ENCODE results near the gene TMCO4. TPM values are rescaled to one million over a fixed set of nuclear protein-coding genes. Genes with fewer than 3 reads are reported as not detected.

TMCO4 gene
- total and polyA plus RNA-seq, 10 of the 15 experiments (the other 5 are each of a cell fraction or from before 2014, with no cell fraction given) = 2.4 to 20.8 (median 13.0) TPM

- no peak for TF ChIP-seq RELB (IDR thresholded peaks at IDR 0.05; ENCODE audit: low read depth)
- no peak for TF ChIP-seq HDAC6 (IDR thresholded peaks at IDR 0.05; ENCODE audit: unreplicated experiment)
Observed at GRCh38 chr1:19658186-19658585, 141.5 kb downstream of the TMCO4 start (continued).

GRCh38 chr1:19657511-19657910 lies 142.2 kb downstream of the TMCO4 start:
- Histone ChIP-seq H3K9ac (ENCODE audit: control insufficient read depth, insufficient read depth, low read length) (no peak overlapping the region), H3K4me3 (no peak overlapping the region), H3K9me3 (replicated peaks; ENCODE audit: control insufficient read depth, insufficient read depth, low read length) (no peaks in the 10 kb centered on the region), H3K79me2 (ENCODE audit: control insufficient read depth, insufficient read depth, low read length) (no peaks in the 10 kb centered on the region), H3K4me2 (ENCODE audit: control insufficient read depth, insufficient read depth) (no peak overlapping the region), H3K27me3 (replicated peaks in 1 of 2; ENCODE audit: control insufficient read depth in 2 of 2, insufficient read depth in 2 of 2, low read length in 1 of 2) (no peaks in the 10 kb centered on the region; a peak in 1 of 4 replicates), H2AFZ (ENCODE audit: control insufficient read depth, low read depth, low read length) (no peak overlapping the region), H3K36me3 (ENCODE audit: control insufficient read depth in 2 of 2, insufficient read depth in 2 of 2, low read length in 1 of 2) (no peaks in the 10 kb centered on the region), H3K4me1 (ENCODE audit: control insufficient read depth, insufficient read depth, low read length) (no peaks in the 10 kb centered on the region), H3K27ac (ENCODE audit: control insufficient read depth, insufficient read depth) (no peak overlapping the region), H4K20me1 (ENCODE audit: control insufficient read depth, insufficient read depth) (no peaks in the 10 kb centered on the region)
- ChIA-PET POLR2A (no interaction called here), SMC1A (ENCODE audit: uncharacterized antibody, unreplicated experiment) (no interaction called here), CTCF (interaction anchor here (1.3 kb wide), 1 partner anchor 47 kb away, joined by 3 read pairs; no protein-coding TSS in a partner anchor), RAD21 (ENCODE audit: unreplicated experiment) (interaction anchor here (1.1 kb wide), 1 partner anchor 47 kb away, joined by 3 read pairs; no protein-coding TSS in a partner anchor)
- DNase-seq (ENCODE audit: low read depth, low spot score) (no peak), FAIRE-seq (no peak), ATAC-seq (no peak)
- TF ChIP-seq SREBF1 (IDR thresholded peaks at IDR 0.05; ENCODE audit: low read length) = no peak
- no peak for TF ChIP-seq SPI1 (IDR thresholded peaks at IDR 0.05; ENCODE audit: borderline replicate concordance, insufficient read depth, low read depth, low read length)
- no peak for TF ChIP-seq ZSCAN29 (IDR thresholded peaks at IDR 0.05)
- TF ChIP-seq ZNF622 (IDR thresholded peaks at IDR 0.05) = no peak
- TF ChIP-seq ZNF274 (IDR thresholded peaks at IDR 0.05; ENCODE audit: insufficient read depth, insufficient read length) = no peak
- no peak for TF ChIP-seq PBX3 (IDR thresholded peaks at IDR 0.05; ENCODE audit: insufficient replicate concordance, low read depth, low read length)
- no peak for TF ChIP-seq NFXL1 (IDR thresholded peaks at IDR 0.05; ENCODE audit: borderline replicate concordance)
- no peak for TF ChIP-seq HDGF (IDR thresholded peaks at IDR 0.05)
- TF ChIP-seq CHD2 (IDR thresholded peaks at IDR 0.05; ENCODE audit: borderline replicate concordance, low read depth, low read length) = no peak
- TF ChIP-seq GABPA (IDR thresholded peaks at IDR 0.05; ENCODE audit: low read depth) = no peak
- TF ChIP-seq BCL11A (IDR thresholded peaks at IDR 0.05; ENCODE audit: low read depth, low read length) = no peak
- TF ChIP-seq SMAD1 (IDR thresholded peaks at IDR 0.05; ENCODE audit: low read depth, partially characterized antibody) = no peak
- TF ChIP-seq ATF7 (IDR thresholded peaks at IDR 0.05; ENCODE audit: low read depth) = no peak
- no peak for TF ChIP-seq IKZF1 (conservative IDR thresholded peaks at IDR 0.05)
- TF ChIP-seq LARP7 (IDR thresholded peaks at IDR 0.05) = no peak
- TF ChIP-seq MTA3 (IDR thresholded peaks at IDR 0.05; ENCODE audit: borderline replicate concordance, low read length) = no peak
- no peak for TF ChIP-seq TBL1XR1 (IDR thresholded peaks at IDR 0.05; ENCODE audit: low read depth, low read length)
- no peak for TF ChIP-seq USF2 (IDR thresholded peaks at IDR 0.05; ENCODE audit: borderline replicate concordance, low read depth, low read length)
- in situ Hi-C loops (cut with MboI) (no loop called here), intact Hi-C loops (cut with micrococcal nuclease; ENCODE audit: unreplicated experiment) (loop anchor here (10.0 kb wide), 1 partner anchor 343 kb away; the partner anchor contains the start of genes AKR7A2 and SLC66A1)
- WGBS (ENCODE audit: insufficient coverage, insufficient replicate concordance, low lambda C conversion rate, missing lambda C conversion rate) = 67% methylated on average over 10 of the region's 10 CpGs
- BruUV-seq (replicated peaks) = no TSS peak
